GM12865 (cell line): ENCODE measurements around the gene PTPN7.

Source experiments
- DNase-seq: peaks from one replicate; pipeline ENCODE4 v3.0.0; 2010; ENCODE audit warnings: low read depth
- H3K4me3 ChIP-seq: 2 replicates; pipeline ENCODE4 v1.5.1; 2011; ENCODE audit warnings: mild to moderate bottlenecking, low read depth, low read length, control low read depth
- TF ChIP-seq, protein P1 (sequence below): IDR thresholded peaks from 2 replicates; pipeline ENCODE4 v1.5.1; 2011; ENCODE audit warnings: low read length, control low read depth, low read depth, inconsistent platforms; ENCODE audit not compliant: insufficient read depth; ENCODE audit errors: missing control alignments

The PTPN7 gene

DNA sequence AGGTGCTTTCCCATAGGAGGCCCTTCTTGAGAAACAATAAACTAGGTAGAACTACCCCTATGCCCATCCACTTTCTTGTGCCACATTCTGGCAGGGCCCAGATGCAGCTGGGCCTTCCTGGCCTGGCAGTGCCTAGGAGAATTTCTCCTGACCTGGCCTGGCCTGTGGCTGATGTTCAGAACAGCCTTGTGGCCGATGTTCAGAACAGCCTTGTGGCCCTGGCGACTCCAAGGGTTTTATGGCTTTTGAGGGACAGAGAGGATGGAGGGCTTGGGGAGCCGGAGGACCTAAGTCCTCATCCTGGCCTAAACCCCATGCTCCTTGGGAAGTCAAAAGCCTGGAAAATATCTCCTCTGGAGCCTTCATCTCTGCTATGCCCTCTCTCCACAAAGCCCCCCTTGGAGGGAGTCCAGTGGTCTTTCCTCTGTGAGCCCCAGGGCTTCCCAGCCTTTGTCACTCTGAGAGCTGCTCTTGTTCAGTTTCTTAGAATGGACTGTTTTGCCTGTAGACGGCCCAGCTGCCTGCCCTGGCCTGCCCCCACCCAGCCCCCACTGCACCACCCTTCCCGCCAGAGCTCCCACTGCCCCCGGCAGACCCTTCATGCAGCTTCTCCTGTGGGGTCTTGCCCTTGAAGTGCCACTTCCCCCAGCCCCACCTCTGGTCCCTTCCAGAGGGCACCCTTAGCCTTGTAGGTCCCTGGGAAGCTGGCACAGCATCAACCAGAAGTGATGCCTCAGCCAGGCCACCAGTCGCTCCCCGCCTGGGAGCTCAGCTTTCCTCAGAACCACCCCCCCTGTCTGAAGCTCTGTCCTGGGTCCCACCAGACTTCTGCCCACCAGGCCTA lies 30.7 kb downstream of the PTPN7 start:
- H3K4me3 ChIP-seq = no peak overlapping the region
- DNase-seq = no peak
- TF ChIP-seq, protein P1, sequence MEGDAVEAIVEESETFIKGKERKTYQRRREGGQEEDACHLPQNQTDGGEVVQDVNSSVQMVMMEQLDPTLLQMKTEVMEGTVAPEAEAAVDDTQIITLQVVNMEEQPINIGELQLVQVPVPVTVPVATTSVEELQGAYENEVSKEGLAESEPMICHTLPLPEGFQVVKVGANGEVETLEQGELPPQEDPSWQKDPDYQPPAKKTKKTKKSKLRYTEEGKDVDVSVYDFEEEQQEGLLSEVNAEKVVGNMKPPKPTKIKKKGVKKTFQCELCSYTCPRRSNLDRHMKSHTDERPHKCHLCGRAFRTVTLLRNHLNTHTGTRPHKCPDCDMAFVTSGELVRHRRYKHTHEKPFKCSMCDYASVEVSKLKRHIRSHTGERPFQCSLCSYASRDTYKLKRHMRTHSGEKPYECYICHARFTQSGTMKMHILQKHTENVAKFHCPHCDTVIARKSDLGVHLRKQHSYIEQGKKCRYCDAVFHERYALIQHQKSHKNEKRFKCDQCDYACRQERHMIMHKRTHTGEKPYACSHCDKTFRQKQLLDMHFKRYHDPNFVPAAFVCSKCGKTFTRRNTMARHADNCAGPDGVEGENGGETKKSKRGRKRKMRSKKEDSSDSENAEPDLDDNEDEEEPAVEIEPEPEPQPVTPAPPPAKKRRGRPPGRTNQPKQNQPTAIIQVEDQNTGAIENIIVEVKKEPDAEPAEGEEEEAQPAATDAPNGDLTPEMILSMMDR = no peak

DNA sequence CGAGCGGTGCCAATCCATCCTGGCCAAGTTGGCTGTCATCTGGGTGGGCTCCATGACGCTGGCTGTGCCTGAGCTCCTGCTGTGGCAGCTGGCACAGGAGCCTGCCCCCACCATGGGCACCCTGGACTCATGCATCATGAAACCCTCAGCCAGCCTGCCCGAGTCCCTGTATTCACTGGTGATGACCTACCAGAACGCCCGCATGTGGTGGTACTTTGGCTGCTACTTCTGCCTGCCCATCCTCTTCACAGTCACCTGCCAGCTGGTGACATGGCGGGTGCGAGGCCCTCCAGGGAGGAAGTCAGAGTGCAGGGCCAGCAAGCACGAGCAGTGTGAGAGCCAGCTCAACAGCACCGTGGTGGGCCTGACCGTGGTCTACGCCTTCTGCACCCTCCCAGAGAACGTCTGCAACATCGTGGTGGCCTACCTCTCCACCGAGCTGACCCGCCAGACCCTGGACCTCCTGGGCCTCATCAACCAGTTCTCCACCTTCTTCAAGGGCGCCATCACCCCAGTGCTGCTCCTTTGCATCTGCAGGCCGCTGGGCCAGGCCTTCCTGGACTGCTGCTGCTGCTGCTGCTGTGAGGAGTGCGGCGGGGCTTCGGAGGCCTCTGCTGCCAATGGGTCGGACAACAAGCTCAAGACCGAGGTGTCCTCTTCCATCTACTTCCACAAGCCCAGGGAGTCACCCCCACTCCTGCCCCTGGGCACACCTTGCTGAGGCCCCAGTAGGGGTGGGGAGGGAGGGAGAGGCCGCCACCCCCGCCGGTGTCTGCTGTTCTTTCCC lies 32.4 kb downstream of the PTPN7 start:
- TF ChIP-seq, protein P1 = no peak
- no peak overlapping the region for H3K4me3 ChIP-seq
- DNase-seq = no peak

DNA sequence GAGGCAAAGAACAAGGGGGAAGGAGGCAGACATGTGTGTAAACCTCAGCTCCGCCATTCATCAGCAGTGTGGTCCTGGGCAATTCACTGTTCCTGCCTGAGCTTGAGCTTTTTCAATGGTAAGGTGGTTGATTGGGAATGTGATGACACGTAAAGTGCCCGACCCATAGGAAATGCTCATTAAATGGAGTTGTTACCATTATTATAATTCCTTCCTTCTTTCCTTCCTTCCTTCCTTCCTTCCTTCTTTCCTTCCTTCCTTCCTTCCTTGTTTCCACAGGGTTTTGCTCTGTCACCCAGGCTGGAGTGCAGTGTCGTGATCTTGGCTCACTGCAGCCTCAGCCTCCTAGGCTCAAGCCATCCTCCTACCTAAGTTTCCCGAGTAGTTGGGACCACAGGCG lies 33.3 kb downstream of the PTPN7 start:
- no peak for DNase-seq
- TF ChIP-seq, protein P1 = no peak
- H3K4me3 ChIP-seq = no peak overlapping the region

DNA sequence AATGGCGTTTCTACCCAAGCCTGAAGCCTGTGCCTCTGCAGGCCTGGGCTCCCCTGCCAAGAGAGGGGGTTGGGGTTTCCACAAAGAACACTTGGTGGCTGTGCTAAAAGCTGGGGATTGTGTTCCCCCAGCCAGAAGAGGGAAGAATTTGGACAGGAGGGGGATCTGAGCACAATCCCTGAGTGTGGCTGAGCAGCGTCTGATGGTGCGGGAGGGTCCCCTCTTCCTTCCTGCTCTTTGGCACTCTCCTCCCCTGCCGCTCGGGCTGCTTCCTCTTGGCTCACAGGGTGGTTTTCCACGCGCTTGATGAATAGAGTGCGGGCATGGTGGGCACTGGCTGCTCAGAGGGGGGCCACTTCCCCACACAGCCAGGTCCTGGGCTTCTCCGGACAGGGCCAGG lies 34.0 kb downstream of the PTPN7 start:
- TF ChIP-seq, protein P1 = no peak
- H3K4me3 ChIP-seq = no peak overlapping the region
- no peak for DNase-seq

DNA sequence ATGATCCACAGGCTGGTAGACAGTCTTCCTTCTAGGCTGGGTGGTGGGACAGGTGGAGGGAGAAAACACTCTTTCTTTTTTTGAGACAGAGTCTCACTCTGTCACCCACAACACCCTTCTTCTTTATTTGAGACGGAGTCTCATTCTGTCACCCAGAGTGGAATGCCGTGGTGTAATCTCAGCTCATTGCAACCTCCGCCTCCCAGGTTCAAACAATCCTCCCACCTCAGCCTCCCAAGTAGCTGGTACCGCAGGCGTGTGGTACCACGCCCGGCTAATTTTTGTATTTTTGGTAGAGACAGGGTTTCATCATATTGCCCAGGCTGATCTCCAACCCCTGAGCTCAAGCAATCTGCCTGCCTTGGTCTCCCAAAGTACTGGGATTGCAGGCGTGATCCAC lies 34.8 kb downstream of the PTPN7 start:
- DNase-seq = no peak
- no peak overlapping the region for H3K4me3 ChIP-seq
- TF ChIP-seq, protein P1 = no peak

DNA sequence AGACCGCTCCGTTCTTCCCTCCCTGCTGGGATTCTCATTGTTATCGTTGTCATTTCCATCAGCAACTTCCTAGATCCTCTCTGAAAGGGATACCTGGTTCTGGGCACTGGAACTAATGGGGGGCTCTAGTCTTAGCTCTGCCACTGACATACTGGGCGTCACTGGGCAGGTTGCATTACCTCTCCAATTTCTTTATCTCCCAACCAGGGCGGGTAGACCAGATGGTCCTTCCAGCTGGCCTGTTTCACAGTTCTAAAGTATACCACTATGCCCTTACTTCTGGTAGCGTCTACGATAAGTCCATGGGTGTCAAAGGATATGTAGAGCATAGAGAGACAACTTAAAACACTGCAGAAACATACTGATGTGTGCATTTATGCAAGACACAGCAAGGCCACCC lies 36.3 kb downstream of the PTPN7 start:
- TF ChIP-seq, protein P1 = no peak
- DNase-seq = no peak
- no peak overlapping the region for H3K4me3 ChIP-seq
